Hepatic stellate cell (primary cell): ENCODE results near the gene YTHDF2.

Source experiments
- DNase-seq: peaks from one replicate; pipeline ENCODE4 v3.0.0; 2011; ENCODE audit warnings: low spot score

Gene YTHDF2

DNA sequence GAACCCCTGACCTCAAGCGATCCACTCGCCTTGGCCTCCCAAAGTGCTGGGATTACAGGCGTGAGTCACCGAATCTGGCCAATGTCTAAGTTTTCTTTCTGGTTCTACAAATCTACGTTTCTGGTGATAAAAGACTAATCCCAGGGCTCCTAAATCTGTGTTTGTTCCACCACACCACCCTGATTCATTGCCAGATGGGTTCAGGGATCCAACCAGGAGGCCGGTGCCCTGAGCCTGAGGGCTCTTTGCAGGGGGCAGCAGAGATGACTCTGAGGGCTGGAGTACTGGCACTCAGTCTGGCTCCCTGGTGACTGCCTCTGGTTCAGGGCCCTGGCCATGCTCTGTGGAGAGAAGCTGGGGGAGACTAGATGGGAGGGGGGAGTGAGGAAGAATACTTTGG lies 64.7 kb downstream of the YTHDF2 start:
- no peak for DNase-seq

DNA sequence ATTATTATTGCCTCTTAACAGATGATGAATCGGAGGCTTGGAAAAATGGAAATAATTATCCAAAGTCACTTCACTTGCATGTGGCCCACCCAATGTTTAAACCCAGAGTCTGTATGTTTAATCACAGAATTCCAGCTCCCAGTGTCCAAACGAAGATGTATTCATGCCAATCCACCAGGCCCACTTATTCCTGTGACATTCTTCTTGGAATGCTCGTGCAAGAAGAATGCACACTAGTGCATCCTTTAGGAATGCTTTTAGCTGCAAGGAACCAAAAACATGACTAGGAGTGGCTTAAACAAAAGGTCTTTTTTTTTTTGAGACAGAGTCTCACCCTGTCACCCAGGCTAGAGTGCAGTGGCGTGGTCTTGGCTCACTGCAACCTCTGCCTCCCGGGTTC lies 66.3 kb downstream of the YTHDF2 start:
- DNase-seq: no peak

GRCh38 chr1:28803662-28804061 lies 66.9 kb downstream of the YTHDF2 start:
- no peak for DNase-seq

DNA sequence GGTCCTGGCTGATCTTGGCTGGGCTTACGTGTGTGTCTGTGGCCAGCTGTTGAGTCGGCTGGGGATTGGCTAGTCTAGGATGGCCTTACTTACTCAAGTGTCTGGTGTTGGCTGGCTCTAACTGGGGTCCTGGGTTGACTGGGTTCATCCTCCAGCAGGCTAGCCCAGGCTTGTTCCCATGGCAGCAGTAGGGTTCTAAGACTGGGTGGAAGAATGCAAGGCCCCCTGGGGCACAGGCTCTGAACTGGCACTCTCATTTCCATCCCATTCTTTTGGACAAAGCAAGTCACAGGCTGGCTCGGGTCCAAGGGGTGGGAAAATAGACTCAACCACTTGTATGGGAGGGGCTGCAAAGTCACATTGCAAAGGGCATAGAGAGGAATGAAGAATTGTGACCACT lies 67.3 kb downstream of the YTHDF2 start:
- DNase-seq: no peak

- no peak for DNase-seq
Measured at GRCh38 chr1:28807046-28807445, 70.3 kb downstream of the YTHDF2 start.

DNA sequence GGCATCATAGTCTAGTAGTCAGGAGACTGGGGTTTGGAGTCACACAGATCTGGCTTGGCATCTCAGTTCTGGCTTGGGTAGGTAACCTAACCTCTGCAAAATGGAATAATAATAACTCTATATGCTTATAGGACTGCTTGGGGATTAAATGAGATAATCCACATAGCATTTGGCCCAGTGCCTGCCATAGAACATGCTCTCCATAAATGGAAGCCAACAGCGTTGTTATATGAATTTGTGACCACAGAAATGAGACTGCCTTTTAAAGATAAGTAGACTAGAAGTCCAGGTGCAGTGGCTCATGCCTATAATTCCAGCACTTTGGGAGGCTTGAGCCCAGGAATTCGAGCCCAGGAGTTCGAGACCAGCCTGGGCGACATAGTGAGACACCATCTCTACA lies 71.2 kb downstream of the YTHDF2 start:
- DNase-seq: no peak

DNA sequence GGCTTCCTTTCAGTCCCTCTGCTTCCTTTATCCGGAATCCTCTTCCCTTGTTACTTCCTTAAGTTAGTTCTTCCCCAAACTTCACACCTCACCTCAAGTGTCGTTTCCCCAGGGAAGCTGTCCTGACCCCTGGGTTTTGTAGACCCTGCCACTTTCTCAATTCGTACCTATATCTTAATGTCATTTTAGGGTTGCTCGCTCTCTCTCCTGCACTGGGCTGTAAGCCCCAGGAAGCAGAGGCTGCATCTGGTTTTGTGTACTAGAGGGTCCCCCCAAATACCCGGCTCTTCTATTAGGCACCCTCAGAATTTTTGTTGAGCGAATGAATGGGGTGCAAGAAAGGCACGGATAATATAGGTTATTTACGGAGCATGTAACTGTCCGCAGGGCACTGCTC lies 74.6 kb downstream of the YTHDF2 start:
- DNase-seq: no peak

- no peak for DNase-seq
Measured at GRCh38 chr1:28811766-28812668, 75.3 kb downstream of the YTHDF2 start, which contains the start of gene OPRD1. Gene OPRD1 (plus strand): TSS chr1:28812170. CDS start chr1:28812384, 214 bp downstream.

DNA sequence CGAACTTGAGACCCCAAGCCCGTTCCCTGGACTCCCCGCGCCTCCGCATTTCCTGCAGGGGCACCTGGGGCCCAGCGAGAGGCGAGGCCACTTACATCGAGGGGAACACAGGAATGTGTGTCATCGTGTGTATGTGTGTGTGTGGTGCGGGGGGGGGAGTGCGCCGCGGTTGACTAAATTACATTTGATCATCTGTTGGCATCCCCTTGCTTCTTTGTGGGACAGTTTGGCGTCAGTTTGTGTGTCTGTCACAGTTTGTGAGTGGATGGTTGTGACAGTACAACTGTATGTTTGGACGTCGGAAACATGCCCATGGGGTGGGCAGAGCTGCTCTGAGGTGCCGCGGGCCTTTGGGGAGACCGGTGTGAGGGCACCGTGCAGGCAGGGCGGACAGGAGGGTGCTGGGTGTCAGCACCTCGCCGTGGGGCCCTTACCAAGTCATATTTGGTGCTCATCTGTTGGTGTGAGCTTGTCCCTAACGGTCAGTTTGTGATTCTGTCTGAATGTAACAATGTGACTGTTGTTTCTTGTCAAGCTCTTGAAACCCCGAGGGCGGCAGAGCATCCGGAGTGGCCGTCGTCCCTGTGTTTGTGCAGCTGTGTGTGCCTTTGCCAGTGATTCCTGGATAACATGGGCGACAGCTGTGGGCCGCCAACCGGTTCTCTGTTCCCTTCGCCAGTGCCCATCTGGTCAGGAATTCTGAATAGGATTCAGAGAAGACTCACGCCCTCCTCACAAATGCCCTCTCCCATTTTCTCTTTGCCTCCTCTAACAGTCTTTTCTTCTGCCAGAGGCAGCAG lies 76.1 kb downstream of the YTHDF2 start:
- DNase-seq: no peak

DNA sequence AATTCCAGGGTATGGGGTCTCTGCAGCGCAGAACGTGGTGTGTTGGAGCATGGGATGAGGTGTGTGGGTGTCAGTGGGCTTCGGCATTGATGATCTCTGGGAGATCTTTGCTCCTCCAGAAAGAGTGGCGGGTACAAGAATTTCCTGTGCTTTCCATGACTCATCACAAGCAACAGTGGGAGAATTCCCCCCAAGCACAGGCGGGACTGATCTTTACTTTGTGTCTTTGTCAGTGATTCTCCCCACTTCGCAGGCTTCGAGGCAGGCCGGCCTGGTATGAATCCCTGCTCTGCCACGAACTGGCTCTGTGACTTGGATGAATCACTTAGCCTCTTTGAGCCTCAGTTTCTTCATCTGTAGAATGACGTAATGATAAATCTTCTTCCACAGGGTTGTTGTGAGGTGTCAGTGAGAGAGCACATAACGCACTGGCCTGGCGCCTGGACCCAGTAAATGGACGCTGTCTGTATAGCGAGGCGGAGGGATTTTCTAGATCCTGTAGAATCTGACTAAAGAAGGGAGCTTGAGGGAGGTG lies 77.3 kb downstream of the YTHDF2 start:
- DNase-seq: no peak

DNA sequence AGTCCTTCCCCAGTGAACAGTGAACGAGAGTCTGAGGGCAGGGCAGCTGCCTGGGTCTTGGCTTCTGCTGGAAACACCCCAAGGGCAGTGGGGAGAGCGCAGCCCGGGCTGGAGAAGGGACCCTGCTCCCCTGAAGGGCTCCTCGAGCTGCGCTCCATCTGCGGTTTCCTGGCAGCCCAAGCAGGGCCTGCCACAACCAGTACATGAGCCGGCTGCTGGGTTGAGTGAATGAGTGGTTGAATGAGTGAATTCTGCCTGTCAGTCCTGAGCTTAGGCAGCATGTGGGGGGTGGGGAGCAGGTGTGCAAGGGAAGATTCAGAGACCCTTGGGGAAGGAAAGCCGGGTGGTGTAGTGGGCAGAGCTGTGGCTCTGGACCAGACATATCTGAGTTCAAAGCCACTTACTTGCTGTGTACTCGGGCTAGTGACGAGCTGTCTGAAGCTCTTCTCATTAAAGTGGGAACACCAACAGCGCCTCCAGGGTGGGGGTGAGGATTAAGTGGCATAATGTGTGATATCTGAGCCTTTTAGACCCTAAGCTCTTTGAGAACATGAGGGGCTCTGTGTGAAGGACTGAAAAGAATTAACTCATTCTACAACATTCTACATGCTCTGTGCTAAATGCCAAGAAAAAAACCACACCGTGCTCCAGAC lies 78.9 kb downstream of the YTHDF2 start:
- no peak for DNase-seq

- DNase-seq: no peak
Measured at GRCh38 chr1:28817133-28817532, 80.4 kb downstream of the YTHDF2 start.

GRCh38 chr1:28819020-28819419 lies 82.3 kb downstream of the YTHDF2 start:
- DNase-seq: no peak
